ENCODE results near the gene MXRA7.

The MXRA7 gene

DNA sequence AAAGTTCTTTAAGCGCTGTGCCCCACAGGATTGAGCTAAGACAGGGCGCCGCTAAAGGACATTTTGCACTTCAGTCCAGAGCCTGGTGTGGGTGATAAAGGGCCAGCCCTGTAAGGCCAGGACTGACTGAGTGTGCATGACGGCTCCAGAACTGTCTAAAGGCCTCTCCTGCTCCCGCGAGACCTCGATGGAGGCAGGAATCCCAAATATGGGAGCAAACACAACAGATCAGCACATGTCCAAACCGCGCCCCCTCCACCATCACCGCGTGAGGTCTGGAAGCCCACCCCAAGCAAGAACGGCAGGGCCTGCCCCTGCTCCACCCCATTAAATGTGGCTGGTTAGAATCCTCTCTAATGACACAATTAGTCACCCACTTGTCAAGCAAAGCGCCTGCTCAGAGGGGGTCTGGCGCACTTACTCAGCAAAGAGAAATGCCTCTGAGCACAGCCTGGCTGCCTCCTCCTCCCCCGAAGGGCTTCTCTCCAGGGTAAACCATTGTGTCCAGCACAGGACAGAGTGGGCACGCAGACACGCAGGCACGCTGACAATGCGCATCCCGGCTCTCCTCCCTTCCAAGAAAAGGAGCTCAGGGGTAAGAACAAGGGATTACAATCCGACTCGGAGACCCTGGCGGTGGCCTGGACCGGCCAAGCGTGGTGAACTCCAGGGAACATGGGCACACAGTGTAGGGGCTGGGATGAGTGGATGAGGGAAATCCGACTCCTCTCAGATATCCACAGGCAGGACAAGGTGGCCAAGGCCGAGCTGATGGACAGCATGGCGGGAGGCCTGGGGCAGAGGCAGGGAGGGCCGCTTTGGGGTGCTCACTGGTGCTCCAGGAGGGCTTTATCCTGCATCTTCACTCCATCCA lies 1.5 kb downstream of the MXRA7 start (continued):
- no peak for TF ChIP-seq ZNF837 (tag by site-specific recombination; IDR thresholded peaks at IDR 0.05)
- TF ChIP-seq ZNF521 (tag by site-specific recombination; IDR thresholded peaks at IDR 0.05), result no peak
- no peak for TF ChIP-seq ZNF610 (tag by site-specific recombination; IDR thresholded peaks at IDR 0.05; ENCODE audit: borderline replicate concordance)
- TF ChIP-seq, protein P1, sequence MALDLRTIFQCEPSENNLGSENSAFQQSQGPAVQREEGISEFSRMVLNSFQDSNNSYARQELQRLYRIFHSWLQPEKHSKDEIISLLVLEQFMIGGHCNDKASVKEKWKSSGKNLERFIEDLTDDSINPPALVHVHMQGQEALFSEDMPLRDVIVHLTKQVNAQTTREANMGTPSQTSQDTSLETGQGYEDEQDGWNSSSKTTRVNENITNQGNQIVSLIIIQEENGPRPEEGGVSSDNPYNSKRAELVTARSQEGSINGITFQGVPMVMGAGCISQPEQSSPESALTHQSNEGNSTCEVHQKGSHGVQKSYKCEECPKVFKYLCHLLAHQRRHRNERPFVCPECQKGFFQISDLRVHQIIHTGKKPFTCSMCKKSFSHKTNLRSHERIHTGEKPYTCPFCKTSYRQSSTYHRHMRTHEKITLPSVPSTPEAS (tag by site-specific recombination; IDR thresholded peaks at IDR 0.05), result 0 out of 2 replicates have a peak, but pooled peaks have one; percentile 11
- no peak for TF ChIP-seq ZNF223 (tag by site-specific recombination; IDR thresholded peaks at IDR 0.05)
- no peak for TF ChIP-seq HOXD13 (CRISPR knock-in tag; IDR thresholded peaks at IDR 0.05; ENCODE audit: borderline replicate concordance)
- peak; percentile 84 for TF ChIP-seq SP3 (tag by site-specific recombination; IDR thresholded peaks at IDR 0.05)
- TF ChIP-seq SALL2 (tag by site-specific recombination; IDR thresholded peaks at IDR 0.05; ENCODE audit: borderline replicate concordance), result no peak
- no peak for TF ChIP-seq ZNF211 (tag by site-specific recombination; IDR thresholded peaks at IDR 0.05; ENCODE audit: low read depth)
- TF ChIP-seq YY1 (tag by site-specific recombination; IDR thresholded peaks at IDR 0.05), result no peak
- TF ChIP-seq ZNF473 (tag by site-specific recombination; IDR thresholded peaks at IDR 0.05), result no peak
- TF ChIP-seq ZNF792 (tag by site-specific recombination; IDR thresholded peaks at IDR 0.05), result no peak
- TF ChIP-seq ZFP37 (tag by site-specific recombination; IDR thresholded peaks at IDR 0.05), result peak; percentile 65
- TF ChIP-seq ZNF239 (tag by site-specific recombination; IDR thresholded peaks at IDR 0.05), result no peak
- TF ChIP-seq, protein P2, sequence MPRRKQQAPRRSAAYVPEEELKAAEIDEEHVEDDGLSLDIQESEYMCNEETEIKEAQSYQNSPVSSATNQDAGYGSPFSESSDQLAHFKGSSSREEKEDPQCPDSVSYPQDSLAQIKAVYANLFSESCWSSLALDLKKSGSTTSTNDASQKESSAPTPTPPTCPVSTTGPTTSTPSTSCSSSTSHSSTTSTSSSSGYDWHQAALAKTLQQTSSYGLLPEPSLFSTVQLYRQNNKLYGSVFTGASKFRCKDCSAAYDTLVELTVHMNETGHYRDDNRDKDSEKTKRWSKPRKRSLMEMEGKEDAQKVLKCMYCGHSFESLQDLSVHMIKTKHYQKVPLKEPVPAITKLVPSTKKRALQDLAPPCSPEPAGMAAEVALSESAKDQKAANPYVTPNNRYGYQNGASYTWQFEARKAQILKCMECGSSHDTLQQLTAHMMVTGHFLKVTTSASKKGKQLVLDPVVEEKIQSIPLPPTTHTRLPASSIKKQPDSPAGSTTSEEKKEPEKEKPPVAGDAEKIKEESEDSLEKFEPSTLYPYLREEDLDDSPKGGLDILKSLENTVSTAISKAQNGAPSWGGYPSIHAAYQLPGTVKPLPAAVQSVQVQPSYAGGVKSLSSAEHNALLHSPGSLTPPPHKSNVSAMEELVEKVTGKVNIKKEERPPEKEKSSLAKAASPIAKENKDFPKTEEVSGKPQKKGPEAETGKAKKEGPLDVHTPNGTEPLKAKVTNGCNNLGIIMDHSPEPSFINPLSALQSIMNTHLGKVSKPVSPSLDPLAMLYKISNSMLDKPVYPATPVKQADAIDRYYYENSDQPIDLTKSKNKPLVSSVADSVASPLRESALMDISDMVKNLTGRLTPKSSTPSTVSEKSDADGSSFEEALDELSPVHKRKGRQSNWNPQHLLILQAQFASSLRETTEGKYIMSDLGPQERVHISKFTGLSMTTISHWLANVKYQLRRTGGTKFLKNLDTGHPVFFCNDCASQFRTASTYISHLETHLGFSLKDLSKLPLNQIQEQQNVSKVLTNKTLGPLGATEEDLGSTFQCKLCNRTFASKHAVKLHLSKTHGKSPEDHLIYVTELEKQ (tag by site-specific recombination; IDR thresholded peaks at IDR 0.05; ENCODE audit: borderline replicate concordance), result 0 out of 2 replicates have a peak, but pooled peaks have one; percentile 65
- TF ChIP-seq, protein P3, sequence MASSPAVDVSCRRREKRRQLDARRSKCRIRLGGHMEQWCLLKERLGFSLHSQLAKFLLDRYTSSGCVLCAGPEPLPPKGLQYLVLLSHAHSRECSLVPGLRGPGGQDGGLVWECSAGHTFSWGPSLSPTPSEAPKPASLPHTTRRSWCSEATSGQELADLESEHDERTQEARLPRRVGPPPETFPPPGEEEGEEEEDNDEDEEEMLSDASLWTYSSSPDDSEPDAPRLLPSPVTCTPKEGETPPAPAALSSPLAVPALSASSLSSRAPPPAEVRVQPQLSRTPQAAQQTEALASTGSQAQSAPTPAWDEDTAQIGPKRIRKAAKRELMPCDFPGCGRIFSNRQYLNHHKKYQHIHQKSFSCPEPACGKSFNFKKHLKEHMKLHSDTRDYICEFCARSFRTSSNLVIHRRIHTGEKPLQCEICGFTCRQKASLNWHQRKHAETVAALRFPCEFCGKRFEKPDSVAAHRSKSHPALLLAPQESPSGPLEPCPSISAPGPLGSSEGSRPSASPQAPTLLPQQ (tag by site-specific recombination; IDR thresholded peaks at IDR 0.05), result no peak
- peak; percentile 18; the same call in 1 of the 2 replicates for TF ChIP-seq MEIS1 (CRISPR knock-in tag; IDR thresholded peaks at IDR 0.05; ENCODE audit: borderline replicate concordance)
- no peak for TF ChIP-seq ZNF16 (tag by site-specific recombination; IDR thresholded peaks at IDR 0.05; ENCODE audit: low read depth)
- no peak for TF ChIP-seq ZNF670 (tag by site-specific recombination; IDR thresholded peaks at IDR 0.05; ENCODE audit: low read depth)
- peak; percentile 75 for TF ChIP-seq ZNF24 (tag by site-specific recombination; IDR thresholded peaks at IDR 0.05)
- TF ChIP-seq, protein P4, sequence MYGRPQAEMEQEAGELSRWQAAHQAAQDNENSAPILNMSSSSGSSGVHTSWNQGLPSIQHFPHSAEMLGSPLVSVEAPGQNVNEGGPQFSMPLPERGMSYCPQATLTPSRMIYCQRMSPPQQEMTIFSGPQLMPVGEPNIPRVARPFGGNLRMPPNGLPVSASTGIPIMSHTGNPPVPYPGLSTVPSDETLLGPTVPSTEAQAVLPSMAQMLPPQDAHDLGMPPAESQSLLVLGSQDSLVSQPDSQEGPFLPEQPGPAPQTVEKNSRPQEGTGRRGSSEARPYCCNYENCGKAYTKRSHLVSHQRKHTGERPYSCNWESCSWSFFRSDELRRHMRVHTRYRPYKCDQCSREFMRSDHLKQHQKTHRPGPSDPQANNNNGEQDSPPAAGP (tag by site-specific recombination; IDR thresholded peaks at IDR 0.05), result peak; percentile 96
- TF ChIP-seq, protein P5, sequence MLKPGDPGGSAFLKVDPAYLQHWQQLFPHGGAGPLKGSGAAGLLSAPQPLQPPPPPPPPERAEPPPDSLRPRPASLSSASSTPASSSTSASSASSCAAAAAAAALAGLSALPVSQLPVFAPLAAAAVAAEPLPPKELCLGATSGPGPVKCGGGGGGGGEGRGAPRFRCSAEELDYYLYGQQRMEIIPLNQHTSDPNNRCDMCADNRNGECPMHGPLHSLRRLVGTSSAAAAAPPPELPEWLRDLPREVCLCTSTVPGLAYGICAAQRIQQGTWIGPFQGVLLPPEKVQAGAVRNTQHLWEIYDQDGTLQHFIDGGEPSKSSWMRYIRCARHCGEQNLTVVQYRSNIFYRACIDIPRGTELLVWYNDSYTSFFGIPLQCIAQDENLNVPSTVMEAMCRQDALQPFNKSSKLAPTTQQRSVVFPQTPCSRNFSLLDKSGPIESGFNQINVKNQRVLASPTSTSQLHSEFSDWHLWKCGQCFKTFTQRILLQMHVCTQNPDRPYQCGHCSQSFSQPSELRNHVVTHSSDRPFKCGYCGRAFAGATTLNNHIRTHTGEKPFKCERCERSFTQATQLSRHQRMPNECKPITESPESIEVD (tag by site-specific recombination; IDR thresholded peaks at IDR 0.05), result no peak
- no peak for TF ChIP-seq ZNF707 (tag by site-specific recombination; IDR thresholded peaks at IDR 0.05)
- TF ChIP-seq ZNF660 (tag by site-specific recombination; IDR thresholded peaks at IDR 0.05), result 0 out of 2 replicates have a peak, but pooled peaks have one; percentile 46
- no peak for TF ChIP-seq ZNF114 (tag by site-specific recombination; IDR thresholded peaks at IDR 0.05)
- TF ChIP-seq, protein P6, sequence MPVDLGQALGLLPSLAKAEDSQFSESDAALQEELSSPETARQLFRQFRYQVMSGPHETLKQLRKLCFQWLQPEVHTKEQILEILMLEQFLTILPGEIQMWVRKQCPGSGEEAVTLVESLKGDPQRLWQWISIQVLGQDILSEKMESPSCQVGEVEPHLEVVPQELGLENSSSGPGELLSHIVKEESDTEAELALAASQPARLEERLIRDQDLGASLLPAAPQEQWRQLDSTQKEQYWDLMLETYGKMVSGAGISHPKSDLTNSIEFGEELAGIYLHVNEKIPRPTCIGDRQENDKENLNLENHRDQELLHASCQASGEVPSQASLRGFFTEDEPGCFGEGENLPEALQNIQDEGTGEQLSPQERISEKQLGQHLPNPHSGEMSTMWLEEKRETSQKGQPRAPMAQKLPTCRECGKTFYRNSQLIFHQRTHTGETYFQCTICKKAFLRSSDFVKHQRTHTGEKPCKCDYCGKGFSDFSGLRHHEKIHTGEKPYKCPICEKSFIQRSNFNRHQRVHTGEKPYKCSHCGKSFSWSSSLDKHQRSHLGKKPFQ (tag by site-specific recombination; IDR thresholded peaks at IDR 0.05), result no peak

All from HEK293 (cell line).